MM.1S (cell line): ENCODE measurements around the gene UBE2E1.

Experiments
- DNase-seq: peaks from one replicate; pipeline ENCODE4 v3.0.0-alpha.2; 2015
- H2AFZ ChIP-seq: fragments of 300-600 bp; sonication (generic); 2 replicates; pipeline ENCODE4 v1.6.0; 2016; ENCODE audit warnings: antibody characterized with exemption, low read length
- H3F3A ChIP-seq: fragments of 300-600 bp; sonication (generic); 2 replicates; pipeline ENCODE4 v1.6.1; 2016; ENCODE audit warnings: mild to moderate bottlenecking, antibody characterized with exemption, low read length, moderate library complexity, mixed read lengths; ENCODE audit not compliant: insufficient read depth
- H3K27ac ChIP-seq: fragments of 300-600 bp; sonication (generic); 2 replicates; pipeline ENCODE4 v1.5.1; 2016; ENCODE audit warnings: mild to moderate bottlenecking, low read length
- H3K27me3 ChIP-seq: fragments of 300-600 bp; sonication (generic); replicated peaks from 2 replicates; pipeline ENCODE4 v1.6.0; 2016; ENCODE audit warnings: low read length; ENCODE audit not compliant: insufficient read depth
- H3K36me3 ChIP-seq: fragments of 300-600 bp; sonication (generic); replicated peaks from 2 replicates; pipeline ENCODE4 v1.6.1; 2016; ENCODE audit warnings: mild to moderate bottlenecking, low read length, mixed read lengths; ENCODE audit not compliant: insufficient read depth
- H3K4me1 ChIP-seq: fragments of 300-600 bp; sonication (generic); 2 replicates; pipeline ENCODE4 v1.6.1; 2016; ENCODE audit warnings: low read length, mixed read lengths
- H3K4me2 ChIP-seq: fragments of 300-600 bp; sonication (generic); 2 replicates; pipeline ENCODE4 v1.6.0; 2016; ENCODE audit warnings: low read depth, low read length
- H3K4me3 ChIP-seq: fragments of 300-600 bp; sonication (generic); 2 replicates; pipeline ENCODE4 v1.5.1; 2016; ENCODE audit warnings: low read length, mixed read lengths
- H3K79me2 ChIP-seq: fragments of 300-600 bp; sonication (generic); 2 replicates; pipeline ENCODE4 v1.6.1; 2016; ENCODE audit warnings: mixed run types, low read length, mixed read lengths
- H3K9ac ChIP-seq: fragments of 300-600 bp; sonication (generic); 2 replicates; pipeline ENCODE4 v1.6.1; 2016; ENCODE audit warnings: low read length, mixed read lengths
- H3K9me2 ChIP-seq: fragments of 300-600 bp; sonication (generic); replicated peaks from 2 replicates; pipeline ENCODE4 v1.6.1; 2016; ENCODE audit warnings: mild to moderate bottlenecking, low read length, mixed read lengths; ENCODE audit not compliant: insufficient read depth
- H3K9me3 ChIP-seq: fragments of 300-600 bp; sonication (generic); replicated peaks from 2 replicates; pipeline ENCODE4 v1.6.1; 2016; ENCODE audit warnings: mild to moderate bottlenecking, low read length, mixed read lengths; ENCODE audit not compliant: insufficient read depth
- H4K20me1 ChIP-seq: fragments of 300-600 bp; sonication (generic); 2 replicates; pipeline ENCODE4 v1.6.1; 2016; ENCODE audit warnings: mild to moderate bottlenecking, low read length, moderate library complexity, mixed read lengths; ENCODE audit not compliant: insufficient read depth
- CTCF ChIP-seq: fragments of 300-600 bp; sonication (generic); IDR thresholded peaks from 2 replicates; pipeline ENCODE4 v1.5.1; 2016; ENCODE audit warnings: antibody characterized with exemption, low read length, mixed read lengths
- EZH2 ChIP-seq: fragments of 300-600 bp; sonication (generic); optimal IDR thresholded peaks from 2 replicates; pipeline ENCODE3; 2017; ENCODE audit warnings: low read depth, mild to moderate bottlenecking, antibody characterized with exemption, low read length, mixed read lengths
- EZH2phosphoT487 ChIP-seq: fragments of 300-600 bp; sonication (generic); IDR thresholded peaks from 2 replicates; pipeline ENCODE4 v1.6.1; 2018; ENCODE audit warnings: antibody characterized with exemption, low read length

Gene UBE2E1

GRCh38 chr3:23920151-23920655 lies 114.4 kb downstream of the UBE2E1 start:
- Histone ChIP-seq H2AFZ (no peak overlapping the region), H4K20me1 (peaks cover 19% of the 10 kb centered on the region), H3K27ac (no peak overlapping the region), H3K9ac (no peak overlapping the region), H3K4me3 (no peak overlapping the region), H3K27me3 (peaks cover 8% of the 10 kb centered on the region), H3K4me2 (no peak overlapping the region), H3K79me2 (peaks cover 27% of the 10 kb centered on the region), H3K9me3 (no peaks in the 10 kb centered on the region), H3F3A (peaks cover 36% of the 10 kb centered on the region), H3K4me1 (peaks cover 20% of the 10 kb centered on the region; the same call in 1 of the 2 replicates), H3K9me2 (no peaks in the 10 kb centered on the region), H3K36me3 (peaks cover 14% of the 10 kb centered on the region; the same call in 1 of the 2 replicates)
- no peak for DNase-seq
- TF ChIP-seq EZH2: no peak
- no peak for TF ChIP-seq CTCF
- no peak for TF ChIP-seq EZH2phosphoT487

GRCh38 chr3:23921052-23921511 lies 115.3 kb downstream of the UBE2E1 start:
- H3K36me3 ChIP-seq: peaks cover 14% of the 10 kb centered on the region; the same call in 1 of the 2 replicates
- H3K9me2 ChIP-seq: no peaks in the 10 kb centered on the region
- no peaks in the 10 kb centered on the region for H3K9me3 ChIP-seq
- H4K20me1 ChIP-seq: peaks cover 19% of the 10 kb centered on the region
- no peak overlapping the region for H2AFZ ChIP-seq
- H3K27ac ChIP-seq: no peak overlapping the region
- no peak overlapping the region for H3K4me2 ChIP-seq
- DNase-seq: no peak
- H3F3A ChIP-seq: peaks cover 36% of the 10 kb centered on the region
- H3K27me3 ChIP-seq: peaks cover 2% of the 10 kb centered on the region
- TF ChIP-seq CTCF (no peak), EZH2phosphoT487 (no peak)
- H3K9ac ChIP-seq: no peak overlapping the region
- H3K79me2 ChIP-seq: peaks cover 21% of the 10 kb centered on the region
- peaks cover 15% of the 10 kb centered on the region; the same call in 1 of the 2 replicates for H3K4me1 ChIP-seq
- no peak overlapping the region for H3K4me3 ChIP-seq

DNA sequence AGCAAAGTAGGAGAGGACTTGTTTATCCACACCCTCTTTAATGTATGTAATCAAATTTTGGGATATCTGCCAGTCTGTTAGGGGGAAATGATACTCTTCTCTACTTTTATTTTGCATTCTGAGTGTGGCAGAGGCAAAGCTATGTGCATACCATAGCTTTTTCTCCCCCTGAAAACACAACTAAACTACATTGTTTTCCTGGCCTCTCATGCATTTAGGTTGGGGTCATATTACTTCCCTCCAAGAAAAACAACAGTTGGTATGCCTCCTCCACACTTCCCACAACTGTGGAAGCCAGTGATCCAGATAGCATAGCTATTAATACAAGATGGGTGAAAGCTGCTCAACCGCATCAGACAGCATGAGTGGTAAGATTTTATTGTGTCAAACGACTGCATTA lies 118.0 kb downstream of the UBE2E1 start:
- Histone ChIP-seq H4K20me1 (peaks cover 7% of the 10 kb centered on the region; the same call in 1 of the 2 replicates), H3K4me2 (no peak overlapping the region), H3K4me1 (0 out of 2 replicates have a peak, but pooled peaks cover 3% of the 10 kb centered on the region), H3K9ac (no peak overlapping the region), H3K4me3 (no peak overlapping the region), H3K27ac (no peak overlapping the region), H3K79me2 (peaks cover 3% of the 10 kb centered on the region), H3K36me3 (peaks cover 4% of the 10 kb centered on the region; the same call in 1 of the 2 replicates), H3K9me3 (no peaks in the 10 kb centered on the region), H3K27me3 (no peaks in the 10 kb centered on the region), H3K9me2 (no peaks in the 10 kb centered on the region), H2AFZ (no peak overlapping the region), H3F3A (peaks cover 17% of the 10 kb centered on the region)
- no peak for DNase-seq
- no peak for TF ChIP-seq EZH2phosphoT487
- no peak for TF ChIP-seq EZH2
- TF ChIP-seq CTCF: no peak
